ENCODE data around the gene SS18L1.

SS18L1 gene

DNA sequence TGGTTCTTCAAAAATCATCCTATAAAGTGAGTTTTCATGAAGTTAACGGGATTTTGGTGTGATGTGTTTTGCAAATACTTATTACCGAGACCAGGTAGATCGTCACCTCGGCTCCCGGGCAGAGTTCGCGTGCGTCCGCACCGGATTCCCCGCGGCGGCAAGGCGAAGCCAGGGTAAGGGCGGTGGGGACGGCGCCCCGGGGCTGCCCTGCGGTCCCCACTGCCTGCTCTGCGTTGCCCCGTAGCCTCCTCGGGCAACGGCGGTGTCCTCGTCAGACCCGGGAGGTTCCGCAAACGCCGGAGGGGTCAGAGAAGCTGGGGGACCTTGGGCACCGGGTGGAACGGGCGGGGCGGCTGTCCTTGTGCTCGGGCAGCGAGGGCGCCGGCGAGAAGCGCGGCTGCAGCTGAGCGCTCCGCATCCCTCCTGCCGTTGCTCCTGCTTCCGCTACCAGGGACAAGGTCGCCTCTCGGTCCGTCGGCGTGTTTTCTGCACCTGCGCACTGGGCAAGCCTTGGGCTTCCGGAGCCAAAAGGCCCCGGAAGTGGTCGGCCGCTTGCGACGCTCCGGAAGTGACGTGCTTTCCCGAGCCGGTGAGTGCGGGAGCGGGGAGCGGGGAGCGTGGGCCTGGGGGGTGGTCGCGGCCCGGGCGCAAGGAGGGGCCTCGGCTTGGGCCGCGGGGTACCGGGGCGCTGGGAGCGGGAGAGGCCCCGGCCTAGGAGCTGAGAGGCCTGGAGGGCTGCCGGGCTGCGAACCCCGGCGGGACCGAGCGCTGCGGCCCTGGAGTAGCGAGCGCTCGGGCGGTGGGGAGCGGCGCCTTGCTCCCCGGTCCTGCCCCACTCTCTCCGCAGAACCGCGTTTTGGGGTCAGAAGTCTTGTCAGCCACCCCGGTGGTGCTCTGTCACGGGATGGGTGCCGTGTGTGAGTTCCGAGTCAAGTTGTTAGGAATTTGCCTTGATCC, 39.2 kb downstream of the SS18L1 start, which contains the start of gene MTG2:
TSS of gene MTG2 (plus strand) at position 560 of the 957 bp plus-strand sequence. CDS start 10,393 bp downstream, outside the sequence.
- H3K27ac Mint-ChIP-seq = peak within 1 kb of the TSS; percentile 95
- no peaks in the 10 kb centered on the region for H3K36me3 Mint-ChIP-seq
- peaks cover 38% of the 10 kb centered on the region for H3K4me1 Mint-ChIP-seq
- H3K9me3 Mint-ChIP-seq = no peaks in the 10 kb centered on the region
- no peaks in the 10 kb centered on the region for H3K27me3 Mint-ChIP-seq
- H3K4me3 Mint-ChIP-seq = peak within 1 kb of the TSS; percentile 92

DNA sequence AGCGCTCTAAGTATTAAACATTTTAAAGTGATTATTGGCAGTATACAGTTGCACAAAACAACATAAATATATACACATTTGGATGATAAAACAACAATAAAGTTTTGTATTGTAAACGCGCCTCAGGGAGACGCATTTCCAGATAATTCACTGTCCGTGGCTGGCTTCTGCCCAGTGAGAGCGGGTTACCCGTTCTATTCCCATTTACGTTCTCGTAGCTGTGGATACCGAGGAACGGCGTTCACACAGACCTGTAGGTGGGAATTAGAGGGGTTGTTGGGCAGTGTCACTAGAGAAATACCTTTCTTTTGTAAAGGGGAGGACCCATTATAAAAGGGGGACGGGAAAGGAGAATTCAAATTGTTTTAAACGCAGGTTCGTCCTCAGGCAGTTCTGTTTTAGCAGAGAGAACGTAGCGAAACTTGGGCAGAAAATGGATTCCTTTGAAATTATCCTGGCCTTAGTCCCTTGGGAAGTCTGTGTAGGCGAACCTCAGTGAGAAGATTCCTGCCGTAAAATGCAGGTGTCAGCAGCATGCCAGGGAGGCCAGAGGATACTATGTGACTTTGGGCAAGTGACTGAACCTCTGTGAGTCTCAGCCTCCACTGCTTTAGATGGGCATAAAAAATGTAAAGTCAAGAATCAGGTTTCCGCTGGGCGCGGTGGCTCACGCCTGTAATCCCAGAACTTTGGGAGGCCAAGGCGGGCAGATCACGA, 40.0 kb downstream of the SS18L1 start:
- peak overlapping the region; percentile 92 for H3K4me3 Mint-ChIP-seq
- H3K9me3 Mint-ChIP-seq = no peaks in the 10 kb centered on the region
- peaks cover 39% of the 10 kb centered on the region for H3K4me1 Mint-ChIP-seq
- peak overlapping the region; percentile 87 for H3K27ac Mint-ChIP-seq
- no peaks in the 10 kb centered on the region for H3K36me3 Mint-ChIP-seq
- H3K27me3 Mint-ChIP-seq = no peaks in the 10 kb centered on the region

DNA sequence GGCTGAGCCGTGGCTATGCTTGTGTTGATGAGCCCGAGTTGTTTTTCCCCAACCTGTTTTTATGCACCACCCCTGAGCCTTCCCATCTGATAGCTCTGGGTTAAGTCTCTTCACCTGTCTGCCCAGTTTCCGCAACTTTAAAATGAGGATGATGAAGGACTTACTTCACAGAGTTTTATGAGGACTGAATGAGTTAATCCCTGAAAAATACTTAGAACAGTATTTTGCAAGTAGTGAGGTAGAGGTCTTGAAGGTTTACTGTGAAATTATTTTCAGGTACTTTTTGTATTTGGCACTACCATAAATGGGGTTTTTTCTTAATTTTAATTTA, 42.5 kb downstream of the SS18L1 start:
- H3K9me3 Mint-ChIP-seq = no peaks in the 10 kb centered on the region
- no peaks in the 10 kb centered on the region for H3K27me3 Mint-ChIP-seq
- H3K4me3 Mint-ChIP-seq = no peak overlapping the region
- no peaks in the 10 kb centered on the region for H3K36me3 Mint-ChIP-seq
- H3K27ac Mint-ChIP-seq = no peak overlapping the region
- H3K4me1 Mint-ChIP-seq = peaks cover 39% of the 10 kb centered on the region

DNA sequence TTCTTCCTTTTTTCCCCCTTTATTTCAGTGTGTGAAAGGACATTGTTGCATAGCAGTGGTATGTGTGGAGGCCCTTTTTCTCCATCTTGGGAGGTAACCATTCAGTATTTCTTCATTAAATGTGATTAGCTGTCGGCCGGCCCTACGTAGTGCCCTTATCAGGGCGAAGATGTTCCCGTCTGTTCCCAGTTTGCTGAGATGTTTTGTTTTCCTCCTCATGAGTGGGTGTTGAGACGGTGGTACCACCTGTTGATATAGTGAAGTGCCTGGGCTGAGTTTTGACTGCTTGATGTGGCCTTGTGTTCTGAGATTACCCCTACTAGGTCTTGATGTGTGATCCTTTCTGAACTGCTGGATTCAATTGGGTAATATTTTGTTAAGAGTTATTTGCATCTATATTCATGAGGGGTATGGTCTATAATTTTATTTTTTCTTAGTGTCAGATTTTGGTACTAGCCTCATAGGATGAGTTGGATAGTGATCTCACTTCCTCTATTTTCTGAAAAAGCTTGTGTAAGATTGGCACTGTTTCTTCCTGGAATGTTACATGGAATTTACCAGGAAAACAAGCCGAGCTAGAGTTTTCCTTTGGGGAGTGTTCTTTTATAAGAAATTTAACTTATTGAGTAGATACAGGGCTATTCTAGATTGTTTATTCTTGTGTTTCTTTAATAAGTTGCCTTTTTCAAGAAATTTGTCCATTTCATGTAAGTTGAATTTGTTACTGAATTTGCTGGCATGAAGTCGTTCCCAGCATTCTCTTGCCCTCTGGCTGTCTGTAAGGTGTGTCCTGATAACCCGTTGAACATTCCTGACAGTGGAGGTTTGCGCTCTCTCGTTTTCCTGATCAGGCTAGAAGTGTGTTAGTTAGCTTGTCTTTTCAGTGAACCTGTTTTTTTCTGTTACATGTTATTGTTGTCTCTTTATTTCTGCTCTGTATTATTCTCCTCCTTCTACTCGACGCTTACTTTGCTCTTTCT, 43.6 kb downstream of the SS18L1 start:
- Mint-ChIP-seq H3K27me3 (no peaks in the 10 kb centered on the region), H3K4me3 (no peak overlapping the region), H3K36me3 (no peaks in the 10 kb centered on the region), H3K27ac (no peak overlapping the region), H3K9me3 (no peaks in the 10 kb centered on the region), H3K4me1 (peaks cover 33% of the 10 kb centered on the region)

DNA sequence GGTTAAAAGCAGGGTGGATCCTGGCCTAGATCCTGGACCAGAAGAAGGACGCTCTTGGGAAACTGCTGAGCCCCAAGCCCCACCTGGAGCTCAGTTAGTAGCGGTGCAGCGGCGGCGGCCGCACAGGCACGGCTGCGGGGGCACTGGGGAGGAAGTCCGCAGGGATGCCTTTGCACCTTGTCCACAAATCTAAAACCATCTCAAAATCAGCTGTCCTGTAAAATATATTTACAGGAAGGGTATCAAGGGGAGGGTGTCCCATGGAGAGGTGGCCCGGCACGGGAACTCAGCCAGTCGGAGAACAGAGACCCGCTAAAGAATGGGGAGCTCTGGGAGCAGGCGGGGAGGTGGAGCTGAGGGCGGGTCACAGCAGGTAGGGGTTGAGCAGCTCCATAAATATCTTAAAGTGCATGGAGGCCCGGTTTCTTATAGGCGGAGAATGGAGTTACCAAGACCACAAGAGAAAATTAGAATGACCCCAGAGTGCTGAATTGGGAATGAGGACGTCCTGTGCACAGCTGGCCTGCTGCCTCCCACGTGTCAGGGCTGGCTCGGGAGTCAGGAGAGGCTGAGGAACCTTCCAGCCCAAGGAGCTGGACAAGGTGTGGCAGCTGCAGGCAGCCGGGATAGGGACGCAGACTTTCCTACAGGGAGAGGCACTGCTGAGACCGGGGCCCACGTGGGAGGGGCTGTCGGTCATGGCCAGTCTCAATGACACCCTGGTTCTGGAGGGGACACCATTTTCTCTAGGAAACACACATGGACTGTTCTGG, 47.3 kb downstream of the SS18L1 start:
- no peak overlapping the region for H3K27ac Mint-ChIP-seq
- peaks cover 2% of the 10 kb centered on the region for H3K36me3 Mint-ChIP-seq
- H3K9me3 Mint-ChIP-seq = no peaks in the 10 kb centered on the region
- no peaks in the 10 kb centered on the region for H3K27me3 Mint-ChIP-seq
- H3K4me3 Mint-ChIP-seq = no peak overlapping the region
- peaks cover 13% of the 10 kb centered on the region for H3K4me1 Mint-ChIP-seq

DNA sequence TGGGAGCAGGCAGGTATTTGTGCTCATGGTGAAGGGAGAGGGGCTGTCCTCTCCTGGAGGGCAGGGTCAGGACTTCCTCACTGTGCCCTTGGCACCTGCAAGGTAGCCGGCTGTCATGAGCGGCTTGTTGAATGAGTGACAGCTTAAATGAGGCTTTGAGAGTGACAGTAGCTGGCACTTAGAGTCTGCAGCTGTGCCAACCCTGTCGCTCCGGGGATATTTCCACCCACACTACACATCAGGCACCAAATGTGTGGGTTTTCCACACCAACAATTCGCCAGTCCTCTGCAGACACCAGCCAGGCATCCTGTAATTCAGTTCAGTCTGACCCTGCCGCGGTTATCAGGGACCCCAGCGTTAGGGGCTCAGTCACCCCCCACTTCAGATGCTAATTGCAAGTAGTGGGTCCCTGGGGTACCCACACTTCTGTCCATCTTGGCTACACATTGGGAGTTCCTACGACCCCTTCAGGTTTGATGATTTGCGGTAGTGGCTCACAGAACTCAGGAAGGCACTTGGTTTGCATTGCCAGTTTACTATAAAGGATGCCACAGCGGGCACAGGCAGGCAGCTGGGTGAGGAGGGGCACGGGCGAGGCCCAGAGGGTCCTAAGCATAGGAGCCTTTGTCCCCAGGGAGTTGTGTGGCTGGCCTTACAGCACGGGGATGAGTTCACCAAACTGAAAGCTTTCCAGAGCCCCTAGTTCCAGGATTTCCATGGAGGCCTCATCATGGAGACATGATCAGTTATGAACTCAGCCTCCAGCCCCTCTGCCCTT, 48.4 kb downstream of the SS18L1 start:
- Mint-ChIP-seq H3K4me1 (peaks cover 9% of the 10 kb centered on the region), H3K9me3 (no peaks in the 10 kb centered on the region), H3K27me3 (no peaks in the 10 kb centered on the region), H3K27ac (no peak overlapping the region), H3K4me3 (no peak overlapping the region), H3K36me3 (peaks cover 2% of the 10 kb centered on the region)

DNA sequence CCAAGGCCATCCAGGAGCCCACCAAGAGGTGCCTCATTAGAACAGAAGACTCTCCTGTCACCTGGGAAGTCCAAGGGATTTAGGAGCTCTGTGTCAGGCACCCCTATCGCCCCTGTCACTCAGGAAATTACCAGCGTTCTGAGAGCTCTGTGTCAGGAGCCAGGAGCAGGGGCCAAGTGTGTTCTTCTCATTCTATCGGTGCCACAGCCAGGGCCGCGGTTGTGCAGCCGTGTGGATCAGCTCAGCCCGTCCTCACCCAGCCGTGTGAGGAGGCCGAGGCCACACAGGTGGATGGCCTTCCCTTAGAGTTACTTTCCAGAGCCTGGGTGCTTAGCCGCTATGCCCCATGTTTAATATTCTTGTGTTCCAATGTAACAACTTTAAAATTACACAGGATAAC, 49.1 kb downstream of the SS18L1 start:
- peaks cover 2% of the 10 kb centered on the region for H3K36me3 Mint-ChIP-seq

DNA sequence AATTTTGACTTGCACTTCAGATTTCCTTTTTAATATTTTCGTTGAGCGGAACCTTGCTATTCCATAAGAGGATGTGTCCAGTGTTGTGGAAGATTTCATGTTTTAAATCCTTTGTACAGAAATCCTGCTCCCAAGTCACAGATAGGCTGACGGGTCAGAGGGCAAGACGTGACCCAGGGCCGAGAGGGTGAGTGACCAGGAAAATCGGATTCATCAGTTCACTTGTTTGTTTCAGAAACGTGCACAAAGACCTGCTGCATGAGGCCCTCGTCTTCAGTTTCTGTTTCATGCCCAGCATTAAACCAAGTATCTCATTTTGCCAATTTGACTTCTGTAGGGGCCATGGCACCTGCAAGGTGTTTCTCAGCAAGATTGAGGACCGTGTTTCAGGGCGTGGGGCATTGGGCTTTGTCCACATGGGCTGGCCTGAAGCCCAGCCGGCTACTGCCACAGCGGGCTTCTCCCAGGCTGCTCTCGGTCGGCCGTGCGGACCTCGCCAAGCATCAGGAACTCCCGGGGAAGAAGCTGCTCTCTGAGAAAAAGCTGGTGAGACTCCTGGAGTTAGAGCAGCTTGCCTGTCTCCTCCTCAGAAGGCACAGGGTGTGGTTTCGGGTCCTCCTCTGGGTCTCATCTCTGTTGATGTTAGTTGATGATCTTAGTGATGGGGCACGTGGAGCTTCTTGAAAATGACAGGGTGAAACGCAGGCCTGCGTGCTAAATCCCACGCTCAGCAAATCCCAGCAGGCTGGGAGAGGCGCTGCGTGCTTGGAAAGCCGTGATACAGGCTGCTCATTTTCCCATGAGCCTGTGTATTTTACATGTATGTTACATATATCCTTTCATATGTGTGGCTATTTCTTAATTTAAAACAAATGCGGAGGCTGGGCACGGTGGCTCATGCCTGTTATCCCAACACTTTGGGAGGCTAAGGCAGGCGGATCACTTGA, 49.8 kb downstream of the SS18L1 start:
- Mint-ChIP-seq H3K9me3 (no peaks in the 10 kb centered on the region), H3K4me1 (no peaks in the 10 kb centered on the region), H3K27ac (no peak overlapping the region), H3K4me3 (no peak overlapping the region), H3K27me3 (no peaks in the 10 kb centered on the region), H3K36me3 (peaks cover 2% of the 10 kb centered on the region)

More for the DNA sequence above, 49.1 kb downstream of the SS18L1 start:
- Mint-ChIP-seq H3K4me3 (no peak overlapping the region), H3K9me3 (no peaks in the 10 kb centered on the region), H3K27me3 (no peaks in the 10 kb centered on the region), H3K4me1 (peaks cover 3% of the 10 kb centered on the region), H3K27ac (no peak overlapping the region)

DNA sequence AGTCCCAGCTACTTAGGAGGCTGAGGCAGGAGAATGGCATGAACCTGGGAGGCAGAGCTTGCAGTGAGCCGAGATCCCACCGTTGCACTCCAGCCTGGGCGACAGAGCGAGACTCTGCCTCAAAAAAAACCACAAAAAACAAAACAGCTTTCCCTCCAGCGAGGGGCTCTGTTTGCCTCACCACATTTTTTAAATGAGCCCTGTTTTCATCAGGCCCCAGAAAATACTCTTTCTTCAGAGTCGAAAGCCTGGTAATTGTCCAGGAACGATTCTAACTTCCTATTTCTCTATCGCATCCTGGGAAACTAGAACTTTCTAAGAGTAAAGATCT, 51.5 kb downstream of the SS18L1 start:
- Mint-ChIP-seq H3K4me3 (no peak overlapping the region), H3K9me3 (no peaks in the 10 kb centered on the region), H3K36me3 (peaks cover 6% of the 10 kb centered on the region), H3K27me3 (no peaks in the 10 kb centered on the region), H3K4me1 (no peaks in the 10 kb centered on the region), H3K27ac (no peak overlapping the region)

DNA sequence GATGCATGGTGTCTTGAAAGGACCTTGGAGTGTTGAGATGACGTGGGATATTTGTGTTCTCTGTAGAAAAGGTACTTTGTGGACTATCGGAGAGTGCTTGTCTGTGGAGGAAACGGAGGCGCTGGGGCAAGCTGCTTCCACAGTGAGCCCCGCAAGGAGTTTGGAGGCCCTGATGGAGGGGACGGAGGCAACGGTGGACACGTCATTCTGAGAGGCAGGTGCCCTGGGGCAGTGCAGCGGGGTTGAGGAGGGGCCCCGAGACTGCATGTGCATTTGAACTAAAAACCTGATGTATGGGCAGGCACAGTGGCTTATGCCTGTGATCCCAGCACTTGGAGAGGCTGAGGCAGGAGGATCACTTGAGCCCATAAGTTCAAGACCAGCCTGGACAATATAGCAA, 52.2 kb downstream of the SS18L1 start:
- H3K36me3 Mint-ChIP-seq = peaks cover 7% of the 10 kb centered on the region
- no peaks in the 10 kb centered on the region for H3K9me3 Mint-ChIP-seq
- no peak overlapping the region for H3K4me3 Mint-ChIP-seq
- H3K27ac Mint-ChIP-seq = no peak overlapping the region
- no peaks in the 10 kb centered on the region for H3K4me1 Mint-ChIP-seq
- no peaks in the 10 kb centered on the region for H3K27me3 Mint-ChIP-seq

DNA sequence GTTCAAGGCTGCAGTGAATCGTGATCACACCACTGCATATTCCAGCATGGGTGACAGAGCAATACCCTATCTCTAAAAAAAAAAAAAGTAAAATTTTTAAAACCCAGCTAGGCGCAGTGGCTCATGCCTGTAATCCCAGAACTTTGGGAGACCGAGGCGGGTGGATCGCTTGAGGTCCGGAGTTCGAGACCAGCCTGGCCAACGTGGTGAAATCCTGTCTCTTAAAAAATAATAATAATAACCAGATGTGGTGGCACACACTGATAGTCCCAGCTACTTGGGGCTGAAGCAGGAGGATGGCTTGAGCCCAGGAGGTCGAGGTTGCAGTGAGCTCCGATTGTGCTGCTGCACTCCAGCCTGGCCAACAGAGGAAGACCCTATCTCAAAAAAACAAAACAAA, 52.7 kb downstream of the SS18L1 start:
- no peaks in the 10 kb centered on the region for H3K27me3 Mint-ChIP-seq
- no peak overlapping the region for H3K27ac Mint-ChIP-seq
- H3K4me3 Mint-ChIP-seq = no peak overlapping the region
- H3K36me3 Mint-ChIP-seq = peaks cover 7% of the 10 kb centered on the region
- no peaks in the 10 kb centered on the region for H3K9me3 Mint-ChIP-seq
- no peaks in the 10 kb centered on the region for H3K4me1 Mint-ChIP-seq

DNA sequence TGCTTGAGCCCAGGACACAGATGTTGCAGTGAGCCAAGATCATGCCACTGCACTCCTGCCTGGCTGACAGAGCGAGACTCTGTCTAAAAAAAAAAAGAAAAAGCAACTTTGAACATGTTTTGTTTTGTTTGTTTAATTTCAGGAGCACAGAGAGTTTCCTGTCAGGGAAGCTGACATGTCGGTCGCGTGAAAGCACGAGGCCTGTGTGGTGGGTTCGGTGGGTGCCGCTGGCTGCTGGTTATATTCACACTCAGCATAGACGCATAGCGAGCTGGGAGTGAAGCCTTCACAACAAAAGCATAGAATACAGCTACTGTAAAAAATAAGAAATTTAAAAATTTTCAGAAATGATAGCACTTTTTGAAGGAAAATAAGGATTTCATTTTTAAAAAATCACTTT, 53.7 kb downstream of the SS18L1 start:
- Mint-ChIP-seq H3K27me3 (no peaks in the 10 kb centered on the region), H3K9me3 (no peaks in the 10 kb centered on the region), H3K4me1 (no peaks in the 10 kb centered on the region), H3K27ac (no peak overlapping the region), H3K4me3 (no peak overlapping the region), H3K36me3 (peaks cover 10% of the 10 kb centered on the region)

DNA sequence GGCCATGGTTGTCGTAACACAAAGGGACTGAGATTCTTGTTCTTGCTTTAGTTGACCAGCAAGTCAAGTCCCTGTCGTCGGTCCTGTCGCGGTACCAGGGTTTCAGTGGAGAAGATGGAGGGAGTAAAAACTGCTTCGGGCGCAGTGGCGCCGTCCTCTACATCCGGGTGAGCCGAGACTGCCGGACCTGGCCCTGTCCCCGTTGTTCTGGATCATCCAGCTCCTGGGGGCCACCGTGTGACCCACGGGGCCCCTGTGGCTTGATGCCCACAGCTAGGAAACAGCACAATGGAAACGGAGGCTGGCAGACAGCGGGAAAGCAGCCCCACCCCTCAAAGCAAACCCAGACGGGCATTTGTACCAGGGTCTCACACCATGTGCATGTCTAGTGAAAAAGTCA, 54.2 kb downstream of the SS18L1 start:
- Mint-ChIP-seq H3K27me3 (no peaks in the 10 kb centered on the region), H3K4me1 (no peaks in the 10 kb centered on the region), H3K27ac (no peak overlapping the region), H3K9me3 (no peaks in the 10 kb centered on the region), H3K4me3 (no peak overlapping the region), H3K36me3 (peaks cover 10% of the 10 kb centered on the region)
